Neutrophil (primary cell): Measurements from ENCODE around the gene OTULINL.

Experiments used
- H3K27ac ChIP-seq: fragments of 200-600 bp; sonication (generic); 2 replicates; pipeline ENCODE4 v1.5.1; 2016; ENCODE audit warnings: mild to moderate bottlenecking, moderate library complexity
- H3K27me3 ChIP-seq: fragments of 200-600 bp; sonication (generic); 2 replicates; pipeline ENCODE4 v1.6.0; 2016; ENCODE audit warnings: mild to moderate bottlenecking
- H3K36me3 ChIP-seq: fragments of 200-600 bp; sonication (generic); 2 replicates; pipeline ENCODE4 v1.5.1; 2017
- H3K4me1 ChIP-seq, 2 experiments: fragments of 200-600 bp in 1 of 2; sonication (generic) in 1 of 2; 1 replicate in 1 of 2; 2 replicates in 1 of 2; pipeline versions ENCODE4 v1.5.1 to v1.6.1; 2013 to 2016; ENCODE audit warnings: low read depth in 1 of 2, low read length in 1 of 2, mild to moderate bottlenecking in 1 of 2, moderate library complexity in 1 of 2; ENCODE audit not compliant: control insufficient read depth in 1 of 2, insufficient read depth in 1 of 2
- H3K4me3 ChIP-seq, 2 experiments: fragments of 200-600 bp in 1 of 2; sonication (generic) in 1 of 2; 1 replicate in 1 of 2; 2 replicates in 1 of 2; pipeline ENCODE4 v1.5.1; 2013 to 2016; ENCODE audit warnings: low read depth in 1 of 2, low read length in 1 of 2, mild to moderate bottlenecking in 1 of 2, moderate library complexity in 1 of 2
- H3K9me3 ChIP-seq: fragments of 200-600 bp; sonication (generic); 2 replicates; pipeline ENCODE4 v1.5.1; 2016
- CTCF ChIP-seq: fragments of 200-600 bp; sonication (generic); IDR thresholded peaks from 2 replicates; pipeline ENCODE4 v1.5.1; 2016; ENCODE audit warnings: antibody characterized with exemption

OTULINL gene

GRCh38 chr5:14655146-14655741, 73.7 kb downstream of the OTULINL start:
- Histone ChIP-seq H3K4me3 (no peak overlapping the region), H3K27me3 (peaks cover 32% of the 10 kb centered on the region), H3K9me3 (no peaks in the 10 kb centered on the region), H3K36me3 (no peaks in the 10 kb centered on the region), H3K27ac (no peak overlapping the region), H3K4me1 (no peaks in the 10 kb centered on the region)
- no peak for TF ChIP-seq CTCF

GRCh38 chr5:14656898-14657297, 75.3 kb downstream of the OTULINL start:
- Histone ChIP-seq H3K4me3 (no peak overlapping the region), H3K27ac (no peak overlapping the region), H3K27me3 (peaks cover 21% of the 10 kb centered on the region), H3K9me3 (no peaks in the 10 kb centered on the region), H3K4me1 (no peaks in the 10 kb centered on the region), H3K36me3 (no peaks in the 10 kb centered on the region)
- no peak for TF ChIP-seq CTCF

DNA sequence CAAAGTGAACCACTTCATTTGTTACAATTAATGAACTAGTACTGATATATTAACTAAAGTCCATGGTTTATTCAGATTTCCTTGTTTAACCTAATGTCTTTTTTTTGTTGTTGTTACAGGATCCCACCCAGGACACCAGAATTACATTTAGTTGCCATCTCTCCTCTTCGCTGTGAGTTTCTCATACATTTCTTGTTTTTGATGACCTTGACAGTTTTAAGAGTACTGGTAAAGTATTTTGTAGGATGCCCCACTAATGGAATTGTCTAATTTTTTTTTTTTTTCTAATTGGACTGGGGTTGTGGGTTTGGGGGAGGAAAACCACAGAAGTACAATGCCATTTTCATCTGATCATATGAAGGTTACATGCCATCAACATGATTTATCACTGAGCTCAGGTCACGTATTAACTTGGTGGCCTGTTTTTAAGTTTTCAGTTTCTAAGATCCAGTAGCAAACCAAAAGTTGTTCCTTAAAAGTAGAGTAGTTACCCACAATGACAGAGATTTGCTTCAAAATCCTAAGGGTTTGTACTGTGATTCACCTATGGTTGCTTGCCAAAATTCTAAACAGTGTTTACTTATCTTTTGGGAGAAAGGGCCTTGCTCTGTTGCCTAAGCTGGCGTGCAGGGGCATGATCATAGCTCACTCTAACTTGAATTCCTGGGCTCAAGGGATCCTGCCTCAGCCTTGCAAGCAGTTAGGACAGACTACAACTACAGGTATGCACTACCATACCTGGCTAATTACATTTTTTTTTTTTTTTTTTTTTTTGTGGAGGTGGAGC, 78.4 kb downstream of the OTULINL start:
- H3K4me1 ChIP-seq = peaks cover 11 to 14% of the 10 kb centered on the region in 2 experiments
- H3K27me3 ChIP-seq = no peaks in the 10 kb centered on the region
- TF ChIP-seq CTCF = no peak
- no peak overlapping the region for H3K27ac ChIP-seq
- H3K36me3 ChIP-seq = no peaks in the 10 kb centered on the region
- H3K9me3 ChIP-seq = no peaks in the 10 kb centered on the region
- H3K4me3 ChIP-seq = no peak overlapping the region

DNA sequence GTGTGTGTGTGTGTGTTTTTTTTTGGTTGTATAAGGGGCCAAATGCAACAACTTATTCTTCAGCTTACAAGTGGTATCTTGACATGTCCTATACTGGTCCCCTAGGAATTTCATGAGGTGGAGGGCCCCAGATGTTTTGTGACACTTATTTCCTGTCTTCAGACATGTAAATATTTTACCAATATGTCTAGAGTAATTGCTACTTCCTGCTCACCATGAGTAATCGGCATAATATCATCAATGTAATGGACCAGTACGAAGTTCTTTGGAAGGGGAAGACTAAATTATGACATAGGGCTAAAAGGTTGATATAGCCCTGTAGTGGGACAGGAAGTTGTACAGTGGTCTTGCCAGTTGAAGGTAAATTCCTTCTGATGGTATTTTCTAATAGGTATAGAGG, 79.2 kb downstream of the OTULINL start:
- no peaks in the 10 kb centered on the region for H3K27me3 ChIP-seq
- H3K36me3 ChIP-seq = no peaks in the 10 kb centered on the region
- no peak overlapping the region for H3K27ac ChIP-seq
- no peak overlapping the region for H3K4me3 ChIP-seq
- peaks cover 20 to 22% of the 10 kb centered on the region in 2 experiments for H3K4me1 ChIP-seq
- TF ChIP-seq CTCF = no peak
- H3K9me3 ChIP-seq = no peaks in the 10 kb centered on the region
